Fibroblast of lung (primary cell): ENCODE measurements around the gene RINL. TPM values are rescaled to one million over a fixed set of nuclear protein-coding genes. Genes with fewer than 3 reads are reported as not detected.
"Not testable (repeated sequence)": the region's sequence is repeated elsewhere in the genome, so short reads cannot be mapped to it uniquely, and the experiment has no call there.

Experiments used
- DNase-seq, 2 donors: peaks; one replicate each; pipeline versions ENCODE4 v3.0.0 to v3.0.0-alpha.2; 2010; ENCODE audit warnings: low read depth in 2 of 2
- H2AFZ ChIP-seq: 2 replicates; pipeline ENCODE4 v1.5.1; 2012; ENCODE audit warnings: low read length, control low read depth, inconsistent platforms
- H3K27ac ChIP-seq: 2 replicates; pipeline ENCODE4 v1.5.1; 2011; ENCODE audit warnings: low read length, control low read depth; ENCODE audit not compliant: insufficient read depth
- H3K27me3 ChIP-seq: 2 replicates; pipeline ENCODE4 v1.5.1; 2011; ENCODE audit warnings: mild to moderate bottlenecking, low read length; ENCODE audit not compliant: control insufficient read depth, insufficient read depth
- H3K36me3 ChIP-seq: 2 replicates; pipeline ENCODE4 v1.5.1; 2011; ENCODE audit warnings: low read length; ENCODE audit not compliant: control insufficient read depth, insufficient read depth
- H3K4me1 ChIP-seq: 2 replicates; pipeline ENCODE4 v1.5.1; 2011; ENCODE audit warnings: low read length; ENCODE audit not compliant: control insufficient read depth, insufficient read depth; ENCODE audit errors: extremely low read depth
- H3K4me2 ChIP-seq: 2 replicates; pipeline ENCODE4 v1.5.1; 2011; ENCODE audit warnings: low read length, control low read depth; ENCODE audit not compliant: insufficient read depth; ENCODE audit errors: extremely low read depth
- H3K4me3 ChIP-seq, 4 experiments: fragments of 200-600 bp in 1 of 4; sonication (generic) in 1 of 4; replicated peaks in 1 of 4; 2 replicates each; pipeline ENCODE4 v1.5.1; 2011 to 2016; ENCODE audit warnings: low read length in 4 of 4, low read depth in 3 of 4, mild to moderate bottlenecking in 3 of 4, control low read depth in 2 of 4, inconsistent platforms in 1 of 4, mixed read lengths in 1 of 4; ENCODE audit not compliant: insufficient read depth in 1 of 4; ENCODE audit errors: control extremely low read depth in 1 of 4
- H3K79me2 ChIP-seq: 2 replicates; pipeline ENCODE4 v1.5.1; 2012; ENCODE audit warnings: mild to moderate bottlenecking, low read length, inconsistent platforms; ENCODE audit not compliant: control insufficient read depth, insufficient read depth
- H3K9ac ChIP-seq: 2 replicates; pipeline ENCODE4 v1.5.1; 2011; ENCODE audit warnings: mild to moderate bottlenecking, low read length, control low read depth; ENCODE audit not compliant: insufficient read depth
- H3K9me3 ChIP-seq: 2 replicates; pipeline ENCODE4 v1.5.1; 2012; ENCODE audit warnings: low read depth, low read length; ENCODE audit not compliant: control insufficient read depth, insufficient read depth
- H4K20me1 ChIP-seq: 2 replicates; pipeline ENCODE4 v1.5.1; 2011; ENCODE audit warnings: low read length; ENCODE audit not compliant: control insufficient read depth, insufficient read depth; ENCODE audit errors: extremely low read depth
- EZH2 ChIP-seq: IDR thresholded peaks from 2 replicates; pipeline ENCODE4 v1.5.1; 2012; ENCODE audit warnings: low read length, control low read depth, mild to moderate bottlenecking; ENCODE audit errors: missing control alignments
- polyA plus RNA-seq, 2 donors: library from polyadenylated mRNA; depleted of rRNA in 1 of 2; stranded (reverse) in 1 of 2; unstranded in 1 of 2; fragments of >200 nt; gene quantifications; 2 replicates each; pipeline ENCODE4 v1.2.1, GENCODE V29; 2011 to 2012; ENCODE audit warnings: missing spikeins in 1 of 2
- total RNA-seq: library from RNA; depleted of rRNA; stranded (reverse); fragments of >200 nt; gene quantifications from 2 replicates; pipeline ENCODE4 v1.2.1, GENCODE V29; 2014
- TF ChIP-seq, protein P1 (sequence below), 2 donors: IDR thresholded peaks in 1 of 2; conservative IDR thresholded peaks in 1 of 2; 1 replicate in 1 of 2; 2 replicates in 1 of 2; pipeline ENCODE4 v1.5.1; 2011 to 2012; ENCODE audit warnings: low read length in 2 of 2, control low read depth in 1 of 2, inconsistent platforms in 1 of 2, low read depth in 1 of 2, mild to moderate bottlenecking in 1 of 2

Gene RINL
- total and polyA plus RNA-seq, 2 donors (not counting 1 experiment from before 2014, with no cell fraction given): 0.59 to 3.5 TPM

DNA sequence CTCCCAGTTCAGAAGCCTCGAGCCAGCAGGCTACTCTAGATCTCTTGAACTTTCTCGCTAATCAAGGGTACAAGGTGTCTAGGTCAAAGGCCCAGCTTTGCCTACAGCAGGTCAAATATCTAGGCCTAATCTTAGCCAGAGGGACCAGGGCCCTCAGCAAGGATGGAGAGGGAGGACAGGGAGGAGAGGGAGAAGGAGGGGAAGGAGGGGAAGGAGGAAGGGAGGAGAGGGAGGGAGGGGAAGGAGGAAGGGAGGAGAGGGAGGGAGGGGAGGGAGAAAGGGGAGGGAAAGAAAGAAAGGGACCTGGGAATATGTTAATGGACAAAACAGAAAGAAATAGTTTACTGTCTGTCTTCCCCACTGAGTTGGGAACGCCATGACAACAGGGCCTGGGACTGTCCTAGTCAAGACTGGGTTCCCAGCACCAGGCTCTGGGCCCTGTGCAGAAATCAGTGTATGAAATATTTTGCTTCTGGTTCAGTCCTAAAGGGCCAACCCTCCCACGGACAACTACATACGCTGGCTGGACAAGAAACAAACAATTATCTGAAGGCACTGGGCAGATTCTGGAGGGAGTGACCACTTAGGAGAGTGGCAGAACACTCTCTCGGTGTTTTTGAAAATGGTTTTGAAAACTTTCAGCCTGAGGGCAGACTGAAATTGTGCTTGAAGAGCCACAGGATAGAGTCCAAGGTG lies 51.1 kb downstream of the RINL start:
- Histone ChIP-seq H3K79me2 (no peaks in the 10 kb centered on the region), H3K36me3 (no peaks in the 10 kb centered on the region), H3K9ac (no peak overlapping the region), H3K9me3 (no peaks in the 10 kb centered on the region), H3K4me1 (peaks cover 16% of the 10 kb centered on the region), H3K27me3 (no peaks in the 10 kb centered on the region), H3K4me2 (no peak overlapping the region), H3K4me3 (no peak overlapping the region), H2AFZ (no peak overlapping the region), H4K20me1 (no peaks in the 10 kb centered on the region), H3K27ac (no peak overlapping the region)
- no peak for DNase-seq
- no peak for TF ChIP-seq EZH2
- TF ChIP-seq, protein P1, sequence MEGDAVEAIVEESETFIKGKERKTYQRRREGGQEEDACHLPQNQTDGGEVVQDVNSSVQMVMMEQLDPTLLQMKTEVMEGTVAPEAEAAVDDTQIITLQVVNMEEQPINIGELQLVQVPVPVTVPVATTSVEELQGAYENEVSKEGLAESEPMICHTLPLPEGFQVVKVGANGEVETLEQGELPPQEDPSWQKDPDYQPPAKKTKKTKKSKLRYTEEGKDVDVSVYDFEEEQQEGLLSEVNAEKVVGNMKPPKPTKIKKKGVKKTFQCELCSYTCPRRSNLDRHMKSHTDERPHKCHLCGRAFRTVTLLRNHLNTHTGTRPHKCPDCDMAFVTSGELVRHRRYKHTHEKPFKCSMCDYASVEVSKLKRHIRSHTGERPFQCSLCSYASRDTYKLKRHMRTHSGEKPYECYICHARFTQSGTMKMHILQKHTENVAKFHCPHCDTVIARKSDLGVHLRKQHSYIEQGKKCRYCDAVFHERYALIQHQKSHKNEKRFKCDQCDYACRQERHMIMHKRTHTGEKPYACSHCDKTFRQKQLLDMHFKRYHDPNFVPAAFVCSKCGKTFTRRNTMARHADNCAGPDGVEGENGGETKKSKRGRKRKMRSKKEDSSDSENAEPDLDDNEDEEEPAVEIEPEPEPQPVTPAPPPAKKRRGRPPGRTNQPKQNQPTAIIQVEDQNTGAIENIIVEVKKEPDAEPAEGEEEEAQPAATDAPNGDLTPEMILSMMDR (conservative IDR thresholded peaks at IDR 0.05 in 1 of 2, IDR thresholded peaks at IDR 0.05 in 1 of 2; ENCODE audit: low read depth in 1 of 2, low read length in 2 of 2): no peak

GRCh38 chr19:38825936-38826335 lies 52.1 kb downstream of the RINL start:
- not testable (repeated sequence) for H2AFZ ChIP-seq, H3K79me2 ChIP-seq, H3K27ac ChIP-seq, H3K9ac ChIP-seq, DNase-seq, H3K9me3 ChIP-seq, H3K4me3 ChIP-seq, H3K4me2 ChIP-seq, H3K36me3 ChIP-seq, H3K27me3 ChIP-seq, H4K20me1 ChIP-seq
- peaks cover 11% of the 10 kb centered on the region for H3K4me1 ChIP-seq

DNA sequence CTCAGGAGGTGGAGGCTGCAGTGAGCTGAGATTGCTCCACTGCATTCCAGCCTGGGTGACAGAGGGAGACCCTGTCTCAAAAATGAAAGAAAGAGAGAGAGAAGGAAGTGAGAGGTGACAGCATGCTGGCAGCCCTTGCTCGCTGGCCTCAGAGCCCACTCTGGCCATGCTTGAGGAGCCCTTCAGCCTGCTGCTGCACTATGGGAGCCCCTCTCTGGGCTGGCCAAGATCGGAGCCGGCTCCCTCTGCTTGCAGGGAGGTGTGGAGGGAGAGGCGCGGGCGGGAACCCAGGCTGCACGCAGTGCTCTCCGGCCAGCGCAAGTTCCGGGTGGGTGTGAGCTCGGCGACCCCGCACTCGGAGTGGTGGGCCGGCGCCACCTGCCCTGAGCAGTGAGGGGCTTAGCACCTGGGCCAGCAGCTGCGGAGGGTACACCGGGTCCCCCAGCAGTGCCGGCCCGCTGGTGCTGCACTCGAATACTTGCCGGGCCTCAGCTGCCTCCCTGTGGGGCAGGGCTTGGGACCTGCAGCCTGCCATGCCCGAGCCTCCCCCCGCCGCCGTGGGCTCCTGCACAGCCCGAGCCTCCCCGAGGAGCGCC lies 56.7 kb downstream of the RINL start:
- H3K4me2 ChIP-seq, H3K9me3 ChIP-seq, H3K27me3 ChIP-seq, DNase-seq, H3K27ac ChIP-seq, H2AFZ ChIP-seq, H3K36me3 ChIP-seq, H4K20me1 ChIP-seq, H3K4me3 ChIP-seq, H3K9ac ChIP-seq, H3K79me2 ChIP-seq, H3K4me1 ChIP-seq: not testable (repeated sequence)

DNA sequence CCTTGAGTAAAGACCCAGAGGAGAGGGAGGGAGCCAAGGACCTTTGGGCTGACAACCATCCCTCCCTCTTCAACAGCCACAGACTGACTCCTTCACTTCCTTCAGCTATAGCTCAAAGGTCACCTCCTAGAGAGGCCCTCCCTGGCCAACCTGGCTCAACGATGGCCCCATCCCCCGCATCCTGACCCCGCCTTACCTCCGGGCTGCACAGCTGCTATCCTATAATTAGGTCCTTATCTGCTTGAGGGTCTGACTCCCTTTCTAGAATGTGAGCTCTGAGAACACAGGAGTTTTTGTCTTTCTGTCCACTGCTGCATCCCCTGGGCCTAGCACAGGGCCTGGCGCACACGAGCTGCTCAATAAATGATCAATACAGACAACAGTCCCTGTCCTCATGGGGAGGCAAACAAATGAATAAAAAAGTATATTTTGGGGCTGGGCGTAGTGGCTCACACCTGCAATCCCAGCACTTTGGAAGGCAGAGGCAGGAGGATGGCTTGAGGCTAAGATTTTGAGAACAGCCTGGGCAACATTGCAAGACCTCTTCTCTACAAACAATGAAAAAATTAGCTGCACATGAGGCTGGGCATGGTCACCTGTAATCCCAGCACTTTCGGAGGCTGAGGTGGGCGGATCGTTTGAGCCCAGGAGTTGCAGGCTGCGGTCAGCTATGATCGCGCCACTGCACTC lies 58.7 kb downstream of the RINL start:
- H2AFZ ChIP-seq: no peak overlapping the region
- no peak overlapping the region for H3K9ac ChIP-seq
- no peaks in the 10 kb centered on the region for H3K79me2 ChIP-seq
- H4K20me1 ChIP-seq: no peaks in the 10 kb centered on the region
- H3K36me3 ChIP-seq: no peaks in the 10 kb centered on the region
- DNase-seq: no peak
- no peaks in the 10 kb centered on the region for H3K27me3 ChIP-seq
- no peak overlapping the region for H3K4me3 ChIP-seq
- H3K4me1 ChIP-seq: no peaks in the 10 kb centered on the region
- TF ChIP-seq EZH2: no peak
- TF ChIP-seq, protein P1 (conservative IDR thresholded peaks at IDR 0.05 in 1 of 2, IDR thresholded peaks at IDR 0.05 in 1 of 2; ENCODE audit: low read depth in 1 of 2, low read length in 2 of 2): no peak
- no peak overlapping the region for H3K27ac ChIP-seq
- H3K9me3 ChIP-seq: no peaks in the 10 kb centered on the region
- no peak overlapping the region for H3K4me2 ChIP-seq
